Vagina (tissue), 2 donors: ENCODE results near the gene PABPC1L2B.

Experiments
- POLR2A ChIP-seq, 2 donors: fragments of 450-650 bp; IDR thresholded peaks; one replicate each; pipeline ENCODE4 v1.6.1; 2017; ENCODE audit warnings: antibody characterized with exemption in 2 of 2, mild to moderate bottlenecking in 2 of 2, moderate library complexity in 2 of 2
- TF ChIP-seq, protein P1 (sequence below), 3 experiments: fragments of 450-650 bp in 2 of 3; fragments of 200-600 bp in 1 of 3; sonication (generic) in 1 of 3; IDR thresholded peaks; one replicate each; pipeline ENCODE4 v1.5.1; 2017 to 2019; ENCODE audit warnings: antibody characterized with exemption in 3 of 3, mild to moderate bottlenecking in 2 of 3, moderate library complexity in 2 of 3

DNA sequence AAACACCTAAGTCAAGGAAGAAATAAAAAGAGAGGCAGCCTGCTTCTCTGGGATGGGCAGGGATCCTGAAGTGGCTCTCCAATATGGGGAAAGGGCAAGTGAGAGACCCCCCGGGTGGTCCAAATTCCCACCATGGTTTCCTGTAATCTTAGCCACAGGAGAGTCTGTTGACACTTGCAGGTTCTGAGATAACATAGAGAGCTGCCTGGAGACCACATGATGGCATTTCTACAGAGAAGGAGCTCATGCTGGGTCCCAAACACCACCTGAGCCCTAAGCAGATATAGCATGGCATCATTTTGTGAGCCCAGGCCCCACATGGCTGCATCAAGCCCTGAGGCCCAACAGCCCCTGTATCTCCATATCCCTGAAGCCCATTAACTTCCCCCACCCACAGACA is 26.1 kb downstream of the PABPC1L2B start:
- TF ChIP-seq, protein P1, sequence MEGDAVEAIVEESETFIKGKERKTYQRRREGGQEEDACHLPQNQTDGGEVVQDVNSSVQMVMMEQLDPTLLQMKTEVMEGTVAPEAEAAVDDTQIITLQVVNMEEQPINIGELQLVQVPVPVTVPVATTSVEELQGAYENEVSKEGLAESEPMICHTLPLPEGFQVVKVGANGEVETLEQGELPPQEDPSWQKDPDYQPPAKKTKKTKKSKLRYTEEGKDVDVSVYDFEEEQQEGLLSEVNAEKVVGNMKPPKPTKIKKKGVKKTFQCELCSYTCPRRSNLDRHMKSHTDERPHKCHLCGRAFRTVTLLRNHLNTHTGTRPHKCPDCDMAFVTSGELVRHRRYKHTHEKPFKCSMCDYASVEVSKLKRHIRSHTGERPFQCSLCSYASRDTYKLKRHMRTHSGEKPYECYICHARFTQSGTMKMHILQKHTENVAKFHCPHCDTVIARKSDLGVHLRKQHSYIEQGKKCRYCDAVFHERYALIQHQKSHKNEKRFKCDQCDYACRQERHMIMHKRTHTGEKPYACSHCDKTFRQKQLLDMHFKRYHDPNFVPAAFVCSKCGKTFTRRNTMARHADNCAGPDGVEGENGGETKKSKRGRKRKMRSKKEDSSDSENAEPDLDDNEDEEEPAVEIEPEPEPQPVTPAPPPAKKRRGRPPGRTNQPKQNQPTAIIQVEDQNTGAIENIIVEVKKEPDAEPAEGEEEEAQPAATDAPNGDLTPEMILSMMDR (IDR thresholded peaks at IDR 0.05) = no peak
- no peak for TF ChIP-seq POLR2A (IDR thresholded peaks at IDR 0.05)
